GM10266 (cell line): ENCODE measurements around the gene SOS1.

Experiments
- DNase-seq: peaks from one replicate; pipeline ENCODE4 v3.0.0; 2012; ENCODE audit errors: extremely low spot score
- CTCF ChIP-seq: IDR thresholded peaks from 2 replicates; pipeline ENCODE4 v1.5.1; 2012; ENCODE audit warnings: mild to moderate bottlenecking, low read depth; ENCODE audit not compliant: control insufficient read depth, insufficient read depth; ENCODE audit errors: missing control alignments

The SOS1 gene

GRCh38 chr2:39123436-39123999 is 2.7 kb upstream of the SOS1 start:
- DNase-seq, result no peak
- no peak for TF ChIP-seq CTCF

DNA sequence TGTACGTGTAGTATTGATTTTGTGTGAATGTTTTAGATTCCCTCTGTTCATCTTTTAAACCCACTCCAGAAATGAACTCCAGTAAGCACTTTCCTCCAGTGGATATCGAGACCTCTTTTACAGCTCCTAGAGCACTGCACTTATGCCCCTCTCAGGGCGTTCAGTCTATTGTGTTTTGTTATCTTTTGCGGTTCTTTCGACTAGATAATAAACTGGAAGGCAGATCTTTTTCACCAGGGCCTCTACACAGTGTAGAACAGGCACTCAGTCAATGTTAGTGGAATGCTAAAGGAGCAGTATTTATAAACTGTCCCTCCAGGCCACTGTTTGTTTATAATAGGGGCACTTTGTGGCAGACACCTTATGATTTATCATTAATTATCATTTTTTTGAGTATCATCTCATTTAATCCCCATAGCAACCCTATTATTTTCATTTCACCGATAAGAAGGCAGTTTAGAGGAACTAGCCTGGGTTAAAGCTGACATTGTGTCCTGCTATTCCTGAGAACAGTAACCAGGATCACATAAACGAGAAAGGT is 742 bp upstream of the SOS1 start:
- TF ChIP-seq CTCF, result no peak
- no peak for DNase-seq

- no peak for DNase-seq
- TF ChIP-seq CTCF, result no peak
These were observed 405 bp downstream of the SOS1 start for GRCh38 chr2:39120521-39120770.

GRCh38 chr2:39119732-39120520 is 925 bp downstream of the SOS1 start:
- TF ChIP-seq CTCF, result peak; percentile 68
- DNase-seq, result peak; percentile 84

DNA sequence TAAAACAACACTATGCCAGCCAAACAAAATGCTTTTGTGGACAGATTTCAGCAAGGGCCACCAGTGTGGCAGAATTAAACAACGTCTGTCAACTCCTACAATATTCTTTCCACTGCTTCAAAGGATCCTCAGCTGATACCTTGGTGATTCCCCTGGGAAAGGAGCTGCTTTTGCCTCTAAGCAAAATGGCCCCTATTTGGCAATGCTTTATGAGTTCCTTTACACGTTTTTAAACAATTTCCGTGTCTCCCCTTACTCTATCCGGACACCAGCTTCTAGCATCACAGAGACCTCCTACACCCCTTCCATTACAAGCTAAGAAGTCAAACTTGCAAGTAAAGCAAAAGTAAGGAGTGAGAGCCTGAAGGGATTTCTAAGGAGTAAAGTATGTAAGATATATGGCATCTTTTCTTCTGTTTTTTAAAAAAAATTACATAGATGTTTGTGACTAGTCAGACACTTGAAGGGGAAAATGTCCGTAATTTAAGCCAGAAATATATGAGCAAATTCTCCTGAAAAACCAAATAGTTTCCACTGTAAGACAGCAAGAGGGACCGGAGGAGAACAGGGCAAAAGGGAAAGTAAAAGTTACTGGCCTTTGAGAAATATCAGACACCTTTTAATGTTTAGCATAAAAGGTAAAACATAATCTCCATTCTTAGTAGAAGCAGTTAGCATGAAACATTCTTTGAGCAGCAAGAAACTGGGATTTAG is 1.9 kb downstream of the SOS1 start:
- no peak for TF ChIP-seq CTCF
- DNase-seq, result peak; percentile 51

DNA sequence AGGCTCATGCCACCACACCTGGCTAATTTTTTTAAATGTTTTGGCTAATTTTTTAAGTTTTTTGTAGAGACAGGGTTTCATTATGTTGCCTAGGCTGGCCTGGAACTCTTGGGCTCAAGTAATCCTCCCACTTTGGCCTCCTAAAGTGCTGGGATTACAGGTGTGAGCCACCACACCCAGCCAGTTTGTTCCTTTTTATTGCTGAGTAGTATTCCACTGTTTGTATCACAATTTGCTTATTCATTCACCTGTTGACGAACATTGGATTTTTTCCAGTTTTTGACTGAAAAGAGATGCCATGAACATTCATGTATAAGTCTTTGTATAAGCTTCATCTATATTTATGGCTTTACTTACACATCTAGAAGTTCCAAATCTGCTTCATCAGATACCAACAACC is 5.3 kb downstream of the SOS1 start:
- no peak for DNase-seq
- no peak for TF ChIP-seq CTCF

DNA sequence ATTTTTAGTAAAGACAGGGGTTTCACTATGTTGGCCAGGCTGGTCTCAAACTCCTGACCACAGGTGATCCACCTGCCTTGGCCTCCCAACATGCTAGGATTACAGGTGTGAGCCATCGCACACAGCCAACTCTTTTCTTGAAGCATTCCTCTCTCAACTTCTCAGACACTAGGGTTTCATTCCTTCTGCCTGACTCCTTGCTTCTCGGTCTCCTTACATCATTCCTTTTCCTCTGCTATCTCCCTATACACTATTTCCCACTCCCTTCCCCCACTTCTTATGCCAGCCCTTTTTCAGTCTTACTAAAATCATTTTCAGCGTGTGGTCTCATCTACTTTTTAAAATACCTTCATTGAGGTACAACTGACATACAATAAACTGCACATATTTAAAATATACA is 6.1 kb downstream of the SOS1 start:
- DNase-seq, result no peak
- TF ChIP-seq CTCF, result no peak
